ENCODE data around the gene PNMA6A. TPM values are rescaled to one million over a fixed set of nuclear protein-coding genes. Genes with fewer than 3 reads are reported as not detected.

PNMA6A gene
- total and polyA plus RNA-seq, 9 of the 15 experiments (the other 6 are each of a cell fraction or from before 2014, with no cell fraction given): 0.10 to 6.9 (median 1.3) TPM

DNA sequence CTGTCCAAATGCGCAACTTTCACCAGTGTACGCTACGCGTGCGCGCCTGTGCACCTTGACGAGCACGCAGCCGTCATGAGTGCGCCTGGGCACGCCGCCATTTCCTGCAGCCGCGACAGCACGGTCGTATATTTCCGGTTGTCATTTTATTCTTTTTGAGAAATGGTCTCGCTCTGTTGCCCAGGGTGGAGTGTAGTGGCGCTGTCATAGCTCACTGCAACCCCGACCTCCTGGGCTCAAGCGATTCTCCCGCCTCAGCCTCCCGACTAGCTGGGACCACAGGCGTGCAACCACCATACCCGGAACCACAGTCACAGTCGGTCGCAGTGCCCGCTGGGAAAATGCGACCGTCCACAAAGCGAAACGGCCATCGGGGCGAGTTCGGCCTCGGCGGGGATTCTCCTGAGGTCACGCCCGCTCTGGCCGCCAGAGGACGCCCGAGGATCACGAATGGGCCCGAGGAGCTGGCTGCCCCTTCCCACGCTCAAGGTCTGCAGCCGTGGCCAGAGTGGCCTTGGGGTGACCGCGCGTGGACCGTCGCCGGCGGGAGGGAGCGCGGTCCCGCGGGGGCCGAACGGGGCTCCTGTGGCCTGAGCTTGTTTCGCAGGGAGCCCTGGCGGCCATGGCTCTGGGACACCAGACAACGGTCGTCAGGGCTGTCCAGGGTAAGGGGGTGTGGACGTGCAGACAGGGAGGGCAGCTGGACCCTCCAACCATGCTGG lies 39.7 kb upstream of the PNMA6A start (continued):
- TF ChIP-seq, protein P1, sequence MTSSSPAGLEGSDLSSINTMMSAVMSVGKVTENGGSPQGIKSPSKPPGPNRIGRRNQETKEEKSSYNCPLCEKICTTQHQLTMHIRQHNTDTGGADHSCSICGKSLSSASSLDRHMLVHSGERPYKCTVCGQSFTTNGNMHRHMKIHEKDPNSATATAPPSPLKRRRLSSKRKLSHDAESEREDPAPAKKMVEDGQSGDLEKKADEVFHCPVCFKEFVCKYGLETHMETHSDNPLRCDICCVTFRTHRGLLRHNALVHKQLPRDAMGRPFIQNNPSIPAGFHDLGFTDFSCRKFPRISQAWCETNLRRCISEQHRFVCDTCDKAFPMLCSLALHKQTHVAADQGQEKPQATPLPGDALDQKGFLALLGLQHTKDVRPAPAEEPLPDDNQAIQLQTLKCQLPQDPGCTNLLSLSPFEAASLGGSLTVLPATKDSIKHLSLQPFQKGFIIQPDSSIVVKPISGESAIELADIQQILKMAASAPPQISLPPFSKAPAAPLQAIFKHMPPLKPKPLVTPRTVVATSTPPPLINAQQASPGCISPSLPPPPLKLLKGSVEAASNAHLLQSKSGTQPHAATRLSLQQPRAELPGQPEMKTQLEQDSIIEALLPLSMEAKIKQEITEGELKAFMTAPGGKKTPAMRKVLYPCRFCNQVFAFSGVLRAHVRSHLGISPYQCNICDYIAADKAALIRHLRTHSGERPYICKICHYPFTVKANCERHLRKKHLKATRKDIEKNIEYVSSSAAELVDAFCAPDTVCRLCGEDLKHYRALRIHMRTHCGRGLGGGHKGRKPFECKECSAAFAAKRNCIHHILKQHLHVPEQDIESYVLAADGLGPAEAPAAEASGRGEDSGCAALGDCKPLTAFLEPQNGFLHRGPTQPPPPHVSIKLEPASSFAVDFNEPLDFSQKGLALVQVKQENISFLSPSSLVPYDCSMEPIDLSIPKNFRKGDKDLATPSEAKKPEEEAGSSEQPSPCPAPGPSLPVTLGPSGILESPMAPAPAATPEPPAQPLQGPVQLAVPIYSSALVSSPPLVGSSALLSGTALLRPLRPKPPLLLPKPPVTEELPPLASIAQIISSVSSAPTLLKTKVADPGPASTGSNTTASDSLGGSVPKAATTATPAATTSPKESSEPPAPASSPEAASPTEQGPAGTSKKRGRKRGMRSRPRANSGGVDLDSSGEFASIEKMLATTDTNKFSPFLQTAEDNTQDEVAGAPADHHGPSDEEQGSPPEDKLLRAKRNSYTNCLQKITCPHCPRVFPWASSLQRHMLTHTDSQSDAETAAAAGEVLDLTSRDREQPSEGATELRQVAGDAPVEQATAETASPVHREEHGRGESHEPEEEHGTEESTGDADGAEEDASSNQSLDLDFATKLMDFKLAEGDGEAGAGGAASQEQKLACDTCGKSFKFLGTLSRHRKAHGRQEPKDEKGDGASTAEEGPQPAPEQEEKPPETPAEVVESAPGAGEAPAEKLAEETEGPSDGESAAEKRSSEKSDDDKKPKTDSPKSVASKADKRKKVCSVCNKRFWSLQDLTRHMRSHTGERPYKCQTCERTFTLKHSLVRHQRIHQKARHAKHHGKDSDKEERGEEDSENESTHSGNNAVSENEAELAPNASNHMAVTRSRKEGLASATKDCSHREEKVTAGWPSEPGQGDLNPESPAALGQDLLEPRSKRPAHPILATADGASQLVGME (CRISPR knock-in tag; IDR thresholded peaks at IDR 0.05): no peak
- TF ChIP-seq ZNF766 (CRISPR knock-in tag; conservative IDR thresholded peaks at IDR 0.05) (0 out of 2 replicates have a peak, but pooled peaks have one; percentile 23), ZNF197 (CRISPR knock-in tag; IDR thresholded peaks at IDR 0.05; ENCODE audit: low read depth) (no peak), EZH2 (IDR thresholded peaks at IDR 0.05; ENCODE audit: borderline replicate concordance, low read depth, low read length) (no peak), ZNF3 (CRISPR knock-in tag; IDR thresholded peaks at IDR 0.05) (no peak), SMC3 (conservative IDR thresholded peaks at IDR 0.05; ENCODE audit: insufficient read depth, low read depth, low read length) (peak; percentile 94), MED1 (CRISPR knock-in tag; IDR thresholded peaks at IDR 0.05; ENCODE audit: borderline replicate concordance) (no peak), ZNF79 (CRISPR knock-in tag; IDR thresholded peaks at IDR 0.05; ENCODE audit: low read depth) (no peak), STAG1 (CRISPR knock-in tag; IDR thresholded peaks at IDR 0.05; ENCODE audit: borderline replicate concordance) (peak; percentile 86), BACH1 (tag; IDR thresholded peaks at IDR 0.05) (no peak), CBFA2T3 (IDR thresholded peaks at IDR 0.05) (no peak), MYNN (IDR thresholded peaks at IDR 0.05) (no peak), MYNN (CRISPR knock-in tag; IDR thresholded peaks at IDR 0.05) (no peak), RAD21 (CRISPR knock-in tag; conservative IDR thresholded peaks at IDR 0.05 in 1 of 2, IDR thresholded peaks at IDR 0.05 in 1 of 2) (peak; percentile 96 to 98), MAZ (CRISPR knock-in tag; conservative IDR thresholded peaks at IDR 0.05 in 1 of 2, IDR thresholded peaks at IDR 0.05 in 1 of 2) (peak; percentile 36 to 55; a peak in 2 of 4 replicates), ZNF274 (IDR thresholded peaks at IDR 0.05; ENCODE audit: borderline replicate concordance, low read depth, low read length) (no peak), ZNF75A (CRISPR knock-in tag; IDR thresholded peaks at IDR 0.05) (no peak)
- TF ChIP-seq, protein P2, sequence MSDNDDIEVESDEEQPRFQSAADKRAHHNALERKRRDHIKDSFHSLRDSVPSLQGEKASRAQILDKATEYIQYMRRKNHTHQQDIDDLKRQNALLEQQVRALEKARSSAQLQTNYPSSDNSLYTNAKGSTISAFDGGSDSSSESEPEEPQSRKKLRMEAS (CRISPR knock-in tag; IDR thresholded peaks at IDR 0.05): peak; percentile 44; the same call in 1 of the 2 replicates
- TF ChIP-seq, protein P3, sequence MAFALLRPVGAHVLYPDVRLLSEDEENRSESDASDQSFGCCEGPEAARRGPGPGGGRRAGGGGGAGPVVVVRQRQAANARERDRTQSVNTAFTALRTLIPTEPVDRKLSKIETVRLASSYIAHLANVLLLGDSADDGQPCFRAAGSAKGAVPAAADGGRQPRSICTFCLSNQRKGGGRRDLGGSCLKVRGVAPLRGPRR (CRISPR knock-in tag; IDR thresholded peaks at IDR 0.05): no peak
- TF ChIP-seq, protein P4, sequence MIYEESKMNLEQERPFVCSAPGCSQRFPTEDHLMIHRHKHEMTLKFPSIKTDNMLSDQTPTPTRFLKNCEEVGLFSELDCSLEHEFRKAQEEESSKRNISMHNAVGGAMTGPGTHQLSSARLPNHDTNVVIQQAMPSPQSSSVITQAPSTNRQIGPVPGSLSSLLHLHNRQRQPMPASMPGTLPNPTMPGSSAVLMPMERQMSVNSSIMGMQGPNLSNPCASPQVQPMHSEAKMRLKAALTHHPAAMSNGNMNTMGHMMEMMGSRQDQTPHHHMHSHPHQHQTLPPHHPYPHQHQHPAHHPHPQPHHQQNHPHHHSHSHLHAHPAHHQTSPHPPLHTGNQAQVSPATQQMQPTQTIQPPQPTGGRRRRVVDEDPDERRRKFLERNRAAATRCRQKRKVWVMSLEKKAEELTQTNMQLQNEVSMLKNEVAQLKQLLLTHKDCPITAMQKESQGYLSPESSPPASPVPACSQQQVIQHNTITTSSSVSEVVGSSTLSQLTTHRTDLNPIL (CRISPR knock-in tag; IDR thresholded peaks at IDR 0.05): no peak
